GM12874 (cell line): ENCODE results near the gene TNFRSF1B.

Experiments
- TF ChIP-seq, protein P1 (sequence below): IDR thresholded peaks from 2 replicates; pipeline ENCODE4 v1.5.1; 2011; ENCODE audit warnings: low read depth, mild to moderate bottlenecking, control low read depth, low read length, moderate library complexity; ENCODE audit not compliant: insufficient read depth

TNFRSF1B gene

DNA sequence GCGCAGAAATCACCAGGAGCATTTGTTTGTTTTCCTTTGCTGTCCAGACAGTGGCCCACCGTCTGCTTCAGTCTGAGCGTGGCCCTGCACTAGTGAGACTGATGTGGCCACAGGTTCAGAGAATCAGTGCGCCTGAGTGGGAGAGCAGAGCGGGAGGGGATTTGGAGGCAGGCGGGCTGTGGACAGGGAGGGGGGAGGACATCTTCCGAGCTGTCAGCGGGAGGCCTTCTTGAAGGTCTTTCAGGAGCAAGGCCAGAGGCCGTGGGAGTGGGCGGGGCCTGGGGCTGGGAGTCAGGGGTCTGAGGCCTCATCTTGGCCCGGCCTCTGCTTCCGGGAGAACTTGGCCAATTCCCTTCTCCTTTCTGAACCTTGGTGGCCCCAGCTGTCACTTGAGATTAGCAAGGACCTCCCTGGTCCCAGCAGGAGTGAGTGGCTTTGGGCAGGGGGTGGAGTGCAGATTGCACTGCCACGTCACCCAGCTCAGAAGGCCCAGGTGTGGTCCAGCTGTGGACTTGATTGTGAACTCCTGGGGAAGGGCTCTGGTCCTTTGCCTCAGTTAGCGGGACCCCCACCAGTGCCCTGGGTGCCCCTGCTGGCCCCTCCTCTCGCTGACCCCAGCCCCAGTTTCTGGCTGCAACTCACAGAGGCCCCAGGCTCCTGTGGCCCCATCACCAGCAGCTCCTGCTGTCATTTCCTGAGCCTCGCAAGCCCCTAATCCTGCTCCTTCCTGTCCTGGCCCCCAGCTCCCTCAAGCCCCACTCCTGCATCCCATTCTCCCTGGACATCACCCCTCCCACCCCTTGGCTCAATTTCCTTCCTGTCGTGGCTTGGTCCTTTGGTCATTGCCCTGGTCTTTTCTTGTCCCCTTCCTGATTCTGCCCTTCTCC lies 8.4 kb downstream of the TNFRSF1B start:
- TF ChIP-seq, protein P1, sequence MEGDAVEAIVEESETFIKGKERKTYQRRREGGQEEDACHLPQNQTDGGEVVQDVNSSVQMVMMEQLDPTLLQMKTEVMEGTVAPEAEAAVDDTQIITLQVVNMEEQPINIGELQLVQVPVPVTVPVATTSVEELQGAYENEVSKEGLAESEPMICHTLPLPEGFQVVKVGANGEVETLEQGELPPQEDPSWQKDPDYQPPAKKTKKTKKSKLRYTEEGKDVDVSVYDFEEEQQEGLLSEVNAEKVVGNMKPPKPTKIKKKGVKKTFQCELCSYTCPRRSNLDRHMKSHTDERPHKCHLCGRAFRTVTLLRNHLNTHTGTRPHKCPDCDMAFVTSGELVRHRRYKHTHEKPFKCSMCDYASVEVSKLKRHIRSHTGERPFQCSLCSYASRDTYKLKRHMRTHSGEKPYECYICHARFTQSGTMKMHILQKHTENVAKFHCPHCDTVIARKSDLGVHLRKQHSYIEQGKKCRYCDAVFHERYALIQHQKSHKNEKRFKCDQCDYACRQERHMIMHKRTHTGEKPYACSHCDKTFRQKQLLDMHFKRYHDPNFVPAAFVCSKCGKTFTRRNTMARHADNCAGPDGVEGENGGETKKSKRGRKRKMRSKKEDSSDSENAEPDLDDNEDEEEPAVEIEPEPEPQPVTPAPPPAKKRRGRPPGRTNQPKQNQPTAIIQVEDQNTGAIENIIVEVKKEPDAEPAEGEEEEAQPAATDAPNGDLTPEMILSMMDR: no peak

DNA sequence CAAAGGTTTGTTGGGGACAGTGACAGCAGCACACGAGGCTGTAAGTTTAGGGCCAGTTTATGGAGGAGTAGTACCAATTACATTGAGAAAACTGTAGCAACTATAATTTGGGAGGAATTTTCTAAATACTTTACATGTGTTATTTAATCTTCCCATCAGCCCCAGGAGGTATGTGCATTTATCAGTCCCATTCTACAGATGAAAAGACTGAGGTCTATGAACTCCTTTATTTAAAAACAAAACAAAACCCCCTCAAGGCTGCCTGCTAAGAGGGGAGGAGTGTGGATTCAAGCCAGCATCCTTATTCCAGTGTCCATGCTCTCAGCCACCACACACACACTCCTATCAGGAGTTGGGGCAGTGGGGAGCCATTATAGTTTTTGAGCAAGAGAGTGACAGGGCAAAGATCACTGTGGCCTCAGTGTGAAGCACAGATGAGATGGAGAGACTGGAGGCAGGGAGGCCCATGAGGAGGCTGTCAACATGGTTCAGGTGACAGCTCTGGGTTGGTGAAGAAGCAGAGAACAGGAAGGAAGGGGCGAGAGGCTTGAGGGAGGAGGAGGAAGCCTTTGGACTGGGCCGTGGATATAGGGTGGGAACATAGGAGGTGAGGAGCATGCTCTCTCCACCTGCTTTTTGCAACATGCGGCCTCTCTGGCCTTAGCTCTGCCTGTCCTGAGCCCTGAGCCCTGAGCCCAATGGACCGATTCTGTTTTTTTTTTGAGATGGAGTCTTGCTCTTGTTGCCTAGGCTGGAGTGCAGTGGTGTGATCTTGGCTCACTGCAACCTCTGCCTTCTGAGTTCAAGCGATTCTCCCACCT lies 9.7 kb downstream of the TNFRSF1B start:
- TF ChIP-seq, protein P1: no peak

- TF ChIP-seq, protein P1: no peak
These were observed 10.6 kb downstream of the TNFRSF1B start for GRCh38 chr1:12177156-12177998.

DNA sequence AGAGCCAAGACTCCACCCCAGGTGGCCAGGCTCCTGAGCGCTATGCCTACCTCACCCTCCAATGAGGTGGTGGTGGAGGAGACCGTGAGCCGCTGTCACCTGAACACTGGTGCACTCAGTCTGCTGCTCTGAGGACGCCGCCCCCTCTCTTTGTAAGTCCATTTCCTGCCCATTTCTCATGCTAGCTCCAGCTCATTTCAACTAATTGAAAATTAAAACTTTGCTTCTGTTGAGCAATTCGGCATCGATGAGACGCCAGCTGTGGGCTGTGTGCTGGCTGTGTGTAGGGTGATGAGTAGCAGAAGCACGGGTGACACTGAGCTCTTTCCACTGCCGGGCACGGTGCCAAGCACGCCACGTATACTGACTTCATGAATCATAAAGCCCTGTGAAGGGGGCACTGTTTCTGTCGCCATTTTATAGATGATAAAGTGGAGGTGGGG lies 11.2 kb downstream of the TNFRSF1B start:
- TF ChIP-seq, protein P1: no peak

DNA sequence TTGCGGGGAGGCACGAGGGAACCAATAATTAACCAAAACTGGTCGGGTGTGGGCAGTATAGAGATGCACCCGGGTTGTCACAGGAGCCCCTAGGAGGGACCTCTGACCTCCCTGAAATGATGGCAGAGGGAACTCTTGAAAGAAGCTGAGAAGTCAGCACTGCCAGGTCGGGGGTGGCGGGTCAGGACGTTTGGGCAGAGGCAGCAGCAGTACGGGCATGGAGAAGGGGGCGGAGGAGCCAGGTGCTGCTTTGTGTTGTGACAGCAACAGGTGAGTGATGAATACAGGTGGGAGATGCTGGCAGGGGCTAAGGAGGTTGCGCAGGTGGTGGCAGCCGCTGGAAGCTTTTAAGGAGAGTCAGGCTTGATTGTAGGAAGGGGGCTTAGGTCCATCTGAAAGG lies 11.7 kb downstream of the TNFRSF1B start:
- TF ChIP-seq, protein P1: no peak

GRCh38 chr1:12179111-12179519 lies 12.3 kb downstream of the TNFRSF1B start:
- TF ChIP-seq, protein P1: no peak
